HG02571 (cell line): ENCODE measurements around the gene PSMB10.
"Not testable (repeated sequence)": the region's sequence is repeated elsewhere in the genome, so short reads cannot be mapped to it uniquely, and the experiment has no call there.

Experiments
- ATAC-seq: cut with Tn5 transposase; IDR thresholded peaks from one replicate; pipeline ENCODE4 v1.9.1; 2021; ENCODE audit warnings: mild to moderate bottlenecking, moderate library complexity; ENCODE audit not compliant: unreplicated experiment

The PSMB10 gene

DNA sequence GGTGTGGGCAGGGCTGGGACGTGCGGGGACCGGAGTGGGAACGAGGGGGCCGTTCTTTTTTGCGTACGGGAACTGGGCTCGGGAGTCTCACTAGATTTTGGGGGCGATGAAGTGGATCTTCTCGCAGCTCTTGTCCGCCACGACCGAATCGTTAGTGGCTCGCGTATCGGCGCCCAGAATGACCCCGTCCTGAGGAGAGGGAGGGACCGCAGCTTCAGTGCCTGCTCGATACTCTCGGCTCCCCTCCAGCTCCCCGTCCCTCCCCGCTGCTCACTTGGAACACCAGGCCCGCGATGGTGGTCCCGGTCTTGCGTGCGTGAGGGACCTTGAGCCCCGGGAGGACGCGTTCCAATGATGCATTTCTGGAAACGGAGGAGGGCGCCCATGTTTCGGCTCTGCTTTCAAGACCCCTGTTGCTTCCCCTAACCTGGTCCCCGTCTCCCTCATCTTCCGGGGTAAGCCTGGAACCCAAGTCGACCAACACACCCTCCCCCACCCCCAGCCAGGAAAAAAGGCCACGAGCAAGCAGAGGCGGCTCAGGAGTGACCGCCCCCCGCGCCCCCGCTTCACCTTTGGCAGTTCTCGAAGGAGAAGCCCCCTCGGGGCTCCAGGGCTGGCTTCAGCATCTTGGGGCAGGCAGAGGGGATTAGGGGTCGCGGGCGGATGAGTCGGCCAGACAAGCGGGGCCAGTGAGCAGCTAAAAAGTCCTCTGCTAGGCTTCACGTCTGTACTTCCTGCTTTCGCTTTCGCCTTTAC lies at the start of gene PSMB10:
Gene PSMB10, minus strand, starts transcription at position 727 of the 756 bp plus-strand sequence. Its CDS starts 101 bp downstream, at position 626.
- no peak for ATAC-seq

DNA sequence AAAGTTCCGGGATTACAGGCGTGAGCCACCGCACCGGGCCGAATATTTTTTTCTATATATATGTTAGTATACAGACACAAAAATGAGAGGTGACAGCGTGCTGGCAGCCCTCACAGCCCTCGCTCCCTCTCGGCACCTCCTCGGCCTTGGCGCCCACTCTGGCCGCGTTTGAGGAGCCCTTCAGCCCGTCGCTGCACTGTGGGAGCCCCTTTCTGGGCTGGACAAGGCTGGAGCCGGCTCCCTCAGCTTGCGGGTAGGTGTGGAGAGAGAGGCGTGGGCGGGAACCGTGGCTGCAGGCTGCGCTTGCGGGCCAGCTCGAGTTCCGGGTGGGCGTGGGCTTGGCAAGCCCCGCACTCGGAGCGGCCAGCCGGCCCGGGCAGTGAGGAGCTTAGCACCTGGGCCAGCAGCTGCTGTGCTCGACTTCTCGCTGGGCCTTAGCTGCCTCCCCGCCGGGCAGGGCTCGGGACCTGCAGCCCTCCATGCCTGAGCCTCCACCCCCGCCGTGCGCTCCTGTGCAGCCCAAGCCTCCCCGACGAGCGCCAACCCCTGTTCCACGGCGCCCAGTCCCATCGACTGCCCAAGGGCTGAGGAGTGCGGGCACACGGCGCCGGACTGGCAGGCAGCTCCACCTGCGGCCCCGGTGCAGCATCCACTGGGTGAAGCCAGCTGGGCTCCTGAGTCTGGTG lies 45.5 kb upstream of the PSMB10 start:
- no peak for ATAC-seq

GRCh38 chr16:67979955-67980678 lies 43.5 kb upstream of the PSMB10 start, which contains the start of gene DPEP3:
TSS of gene DPEP3 (minus strand) at chr16:67980499. CDS start at chr16:67980380, 119 bp downstream.
- ATAC-seq = no peak

GRCh38 chr16:67977469-67978227 lies 41.0 kb upstream of the PSMB10 start:
- ATAC-seq = no peak

DNA sequence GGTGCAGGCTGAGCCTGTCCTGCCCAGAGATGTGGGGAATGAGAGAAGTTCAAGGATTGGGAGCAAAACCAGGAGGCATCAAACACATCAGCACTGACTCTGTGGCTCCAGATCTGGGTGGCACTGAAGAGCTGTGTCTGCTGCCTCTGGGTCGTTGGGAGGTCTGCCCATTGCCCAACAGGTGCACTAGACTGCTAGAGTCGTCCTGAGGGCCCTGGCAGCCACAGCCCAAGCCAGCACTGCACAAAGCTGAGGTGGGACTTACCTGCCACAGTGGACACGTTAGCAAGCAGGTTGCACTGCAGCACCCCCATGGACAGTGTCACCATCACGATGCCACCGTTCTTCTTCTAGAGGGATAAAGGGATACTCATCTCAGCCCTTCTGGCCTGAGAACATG lies 40.4 kb upstream of the PSMB10 start:
- no peak for ATAC-seq

GRCh38 chr16:67976205-67976604 lies 39.6 kb upstream of the PSMB10 start:
- no peak for ATAC-seq

GRCh38 chr16:67975321-67976105 lies 38.9 kb upstream of the PSMB10 start:
- no peak for ATAC-seq

- not testable (repeated sequence) for ATAC-seq
Measured at GRCh38 chr16:67972285-67972684, 35.6 kb upstream of the PSMB10 start.

- no peak for ATAC-seq
Measured at GRCh38 chr16:67971111-67971510, 34.5 kb upstream of the PSMB10 start.

GRCh38 chr16:67969254-67970039 lies 32.8 kb upstream of the PSMB10 start:
- ATAC-seq = no peak

DNA sequence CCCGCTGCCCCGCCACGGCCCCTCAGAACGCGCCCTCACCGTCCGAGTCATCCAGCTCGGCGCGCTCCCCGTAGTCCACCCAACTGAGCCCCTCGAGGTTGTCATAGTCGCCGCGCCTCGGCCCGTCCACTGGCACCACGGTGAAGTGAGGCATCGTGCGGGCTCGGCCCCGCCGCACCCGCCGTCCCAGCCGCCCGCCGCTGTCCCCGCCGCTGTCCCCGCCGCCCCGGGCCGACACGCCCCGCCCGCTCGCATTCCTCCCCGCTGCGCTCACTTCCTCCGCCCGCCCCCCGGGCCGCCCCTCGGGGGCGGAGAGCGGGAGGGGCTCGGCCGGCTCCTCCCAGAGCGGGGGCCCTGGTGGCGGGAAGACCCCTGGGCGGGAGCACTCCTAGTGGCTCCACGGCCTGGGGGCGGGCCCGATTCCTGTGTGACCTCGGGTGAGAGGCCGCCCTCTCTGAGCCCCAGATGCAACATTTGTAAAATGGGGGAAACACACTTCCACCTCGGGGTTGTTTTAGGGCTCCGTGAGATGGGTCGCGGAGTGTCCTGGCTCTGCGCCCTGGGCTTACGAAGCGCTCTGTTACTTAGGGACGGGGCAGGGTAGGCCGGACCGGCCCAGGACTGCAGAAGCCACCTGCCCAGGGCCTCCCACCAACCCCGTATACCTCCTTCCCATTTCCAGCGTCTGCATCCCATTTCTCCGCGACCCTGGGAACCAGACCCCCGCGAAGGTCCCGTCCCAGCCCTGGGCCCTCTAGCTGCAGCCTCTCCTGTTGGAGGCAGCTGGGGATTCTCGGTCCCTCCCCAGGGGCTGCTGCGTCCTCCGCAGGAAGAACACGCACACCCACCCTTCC lies 32.0 kb upstream of the PSMB10 start, which contains the start of gene SLC12A4:
Gene SLC12A4, minus strand, starts transcription at position 238 of the 854 bp plus-strand sequence. Its CDS starts 84 bp downstream, at position 154.
- peak; percentile 59 for ATAC-seq

GRCh38 chr16:67967958-67968399 lies 31.3 kb upstream of the PSMB10 start:
- ATAC-seq = peak; percentile 19

DNA sequence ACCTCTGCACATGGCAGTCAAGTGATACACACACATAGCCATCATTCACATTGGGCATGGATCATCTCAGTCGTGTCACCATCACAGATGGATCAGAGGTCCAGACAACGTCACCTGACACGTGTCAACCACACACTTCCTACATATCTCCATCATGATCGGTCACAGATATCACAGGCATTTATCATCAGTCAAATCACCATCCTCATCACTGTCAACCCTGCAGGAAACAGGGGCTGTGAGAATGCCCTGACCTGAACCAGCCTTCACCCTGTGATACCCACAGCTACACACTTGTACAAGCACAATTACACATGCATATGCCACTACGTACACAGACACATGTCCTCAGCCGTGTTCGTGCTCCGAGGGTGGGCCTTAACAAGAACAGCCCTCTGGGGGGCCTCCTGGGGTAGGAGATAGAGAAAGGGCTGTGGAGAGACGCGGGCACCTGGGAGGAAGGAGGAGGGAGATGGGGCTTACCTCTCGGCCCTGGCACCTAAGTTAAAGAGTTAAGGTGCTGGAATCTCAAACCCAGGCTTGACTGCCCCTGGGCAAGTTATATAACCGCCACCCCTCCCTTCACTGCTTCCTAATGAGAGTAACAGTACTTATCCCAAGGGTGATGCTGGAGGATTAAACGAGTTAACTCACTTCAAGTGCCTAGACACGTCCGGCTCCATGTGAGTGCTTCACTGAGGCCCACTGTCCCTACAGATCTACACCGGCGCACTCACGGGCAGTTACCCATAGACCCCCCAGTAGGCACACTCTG lies 30.7 kb upstream of the PSMB10 start:
- ATAC-seq = no peak

DNA sequence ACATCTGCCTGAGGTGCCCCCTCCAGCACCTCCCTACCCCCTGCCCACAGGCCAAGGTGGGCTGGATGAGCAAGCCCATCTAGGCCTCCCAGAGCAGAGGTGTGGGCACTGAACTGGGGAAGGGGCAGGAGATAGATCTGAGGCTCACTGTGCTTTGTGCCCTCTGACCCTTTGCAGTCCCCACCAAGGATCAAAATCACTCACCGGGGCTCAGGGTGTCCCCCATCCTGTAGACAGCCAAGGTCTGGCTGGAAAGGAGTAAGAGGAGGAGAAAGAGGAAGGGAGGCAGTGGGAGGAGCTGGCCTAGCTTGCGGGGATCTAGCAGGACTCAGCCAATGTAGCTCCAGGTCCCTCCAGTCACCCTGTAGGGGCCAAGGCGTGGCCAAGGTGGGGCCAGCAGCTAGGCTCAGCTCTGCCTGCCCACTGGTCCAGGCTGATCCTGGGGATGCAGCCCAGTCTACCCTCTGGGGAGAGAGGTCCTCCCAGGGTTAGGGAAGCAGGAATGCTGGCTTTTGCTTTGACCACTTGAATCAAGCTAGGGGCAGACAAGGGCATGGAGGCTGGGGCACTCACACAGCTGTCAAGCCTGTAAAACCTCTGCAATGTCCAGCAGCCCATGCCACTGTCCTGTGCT lies 30.0 kb upstream of the PSMB10 start:
- no peak for ATAC-seq

DNA sequence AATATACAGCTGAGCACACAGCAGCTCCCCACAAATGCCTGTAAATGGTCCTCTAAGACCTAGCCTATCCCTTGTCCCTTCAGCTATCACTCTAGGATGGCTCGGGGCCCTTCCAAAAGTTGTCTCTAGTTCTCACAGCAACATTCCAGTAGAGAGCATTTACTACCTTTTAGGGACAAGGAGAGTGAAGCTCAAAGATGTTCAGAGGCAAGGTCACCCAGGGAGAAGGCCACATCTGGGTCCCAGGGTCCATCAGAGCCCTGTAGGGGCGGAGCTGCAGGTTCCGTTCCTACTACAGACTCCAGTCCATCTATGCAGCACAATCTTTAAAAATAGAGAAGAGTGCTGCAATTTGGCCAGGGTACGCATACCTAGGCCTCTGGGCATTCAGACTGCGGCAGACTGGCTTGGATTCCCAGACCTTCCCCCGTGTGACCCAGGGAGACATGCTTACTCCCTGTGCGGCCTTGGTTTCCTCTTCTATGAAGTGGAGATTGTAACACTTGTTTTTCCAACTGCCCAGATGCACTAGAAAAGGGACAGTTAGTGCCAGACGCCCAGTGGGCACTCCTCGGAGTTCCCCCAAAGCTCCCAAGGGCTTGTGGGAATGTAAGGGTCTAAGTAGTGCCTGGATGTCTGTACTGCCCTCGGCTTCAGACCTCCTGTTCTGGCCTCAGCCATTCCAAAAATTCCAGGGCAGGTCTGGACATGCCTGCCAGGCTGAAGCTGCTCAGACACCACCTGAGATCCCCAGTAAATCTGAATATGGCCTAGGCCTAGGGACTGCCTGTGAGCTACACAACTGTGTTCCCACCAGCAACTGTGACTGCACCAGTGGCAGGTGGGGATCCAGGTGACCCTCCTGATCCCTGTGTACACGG lies 29.3 kb upstream of the PSMB10 start:
- ATAC-seq = no peak
